Subcutaneous adipose tissue (tissue), 4 donors: ENCODE data around the gene OR5A1. TPM values are rescaled to one million over a fixed set of nuclear protein-coding genes. Genes with fewer than 3 reads are reported as not detected.

ENCODE experiments used
- CTCF ChIP-seq: fragments of 450-650 bp; IDR thresholded peaks from one replicate; pipeline ENCODE4 v1.5.1; 2016; ENCODE audit warnings: low read depth, mild to moderate bottlenecking, control low read depth, antibody characterized with exemption, moderate library complexity
- total RNA-seq, 4 donors: library from RNA; depleted of rRNA; stranded (reverse); fragments of >200 nt; gene quantifications; one replicate each; pipeline ENCODE4 v1.1.0, GENCODE V29; 2016

The OR5A1 gene
- total RNA-seq, 4 donors from 2014 or later: not detected

- TF ChIP-seq CTCF: no peak
Measured at GRCh38 chr11:59416613-59417012, 19.7 kb upstream of the OR5A1 start.

GRCh38 chr11:59417023-59417422 is 19.2 kb upstream of the OR5A1 start:
- no peak for TF ChIP-seq CTCF

- TF ChIP-seq CTCF: no peak
Measured at GRCh38 chr11:59418156-59418555, 18.1 kb upstream of the OR5A1 start.

GRCh38 chr11:59423835-59424234 is 12.4 kb upstream of the OR5A1 start:
- TF ChIP-seq CTCF: no peak

GRCh38 chr11:59425131-59425530 is 11.1 kb upstream of the OR5A1 start:
- no peak for TF ChIP-seq CTCF

- TF ChIP-seq CTCF: no peak
Measured at GRCh38 chr11:59426361-59427067, 9.8 kb upstream of the OR5A1 start, which contains the start of gene OR5A2. Gene OR5A2 (minus strand): TSS chr11:59426413. CDS start chr11:59422953, 3,460 bp downstream.

GRCh38 chr11:59427068-59427382 is 9.2 kb upstream of the OR5A1 start:
- no peak for TF ChIP-seq CTCF
